CD4-positive, alpha-beta T cell (primary cell): ENCODE measurements around the gene KIAA1755. TPM values are rescaled to one million over a fixed set of nuclear protein-coding genes. Genes with fewer than 3 reads are reported as not detected.

Experiments
- ATAC-seq: fragments of 200-7000 bp; cut with Tn5 transposase; one replicate; pipeline ENCODE4 v1.10.0; 2022; ENCODE audit warnings: mild to moderate bottlenecking; ENCODE audit not compliant: poor library complexity
- CTCF ChIA-PET: fragments of 350-600 bp; sonication (Branson Sonifier 250); formaldehyde crosslinking; loops from one replicate; lab custom pipeline; 2021; ENCODE audit warnings: antibody characterized with exemption, inconsistent platforms; lab: Charles Lee
- POLR2A ChIA-PET: fragments of 350-600 bp; sonication (Branson Sonifier 250); formaldehyde crosslinking; loops from one replicate; lab custom pipeline; 2021; ENCODE audit warnings: antibody characterized with exemption, inconsistent platforms; lab: Charles Lee
- DNase-seq, 14 experiments: peaks; one replicate each; pipeline ENCODE4 v3.0.0-alpha.2; 2013 to 2020; ENCODE audit warnings: mixed read lengths in 2 of 14
- H3K27ac ChIP-seq, 2 donors: one replicate each; pipeline versions ENCODE4 v1.5.1 to v1.7.0; 2013; ENCODE audit warnings: low read length in 2 of 2, low read depth in 1 of 2, mild to moderate bottlenecking in 1 of 2
- H3K27me3 ChIP-seq, 2 experiments: 1 replicate in 1 of 2; 2 replicates in 1 of 2; pipeline versions ENCODE4 v1.6.1 to v1.7.0; 2013; ENCODE audit warnings: low read length in 2 of 2, control low read depth in 1 of 2, mild to moderate bottlenecking in 1 of 2, moderate library complexity in 1 of 2; ENCODE audit not compliant: insufficient read depth in 2 of 2, control insufficient read depth in 1 of 2
- H3K36me3 ChIP-seq: one replicate; pipeline ENCODE4 v1.6.1; 2013; ENCODE audit warnings: low read length, control low read depth; ENCODE audit not compliant: insufficient read depth
- H3K4me1 ChIP-seq: one replicate; pipeline ENCODE4 v1.6.1; 2013; ENCODE audit warnings: low read length, control low read depth; ENCODE audit not compliant: insufficient read depth
- H3K4me3 ChIP-seq: one replicate; pipeline ENCODE4 v1.5.1; 2013; ENCODE audit warnings: mild to moderate bottlenecking, low read length, moderate library complexity
- H3K9me3 ChIP-seq, 2 experiments: 1 replicate in 1 of 2; 2 replicates in 1 of 2; pipeline versions ENCODE4 v1.6.1 to v1.7.0; 2013; ENCODE audit warnings: low read length in 2 of 2, mild to moderate bottlenecking in 2 of 2, control low read depth in 1 of 2, moderate library complexity in 1 of 2; ENCODE audit not compliant: control insufficient read depth in 1 of 2, insufficient read depth in 1 of 2
- H3K27ac Mint-ChIP-seq: one replicate; pipeline ENCODE4 v1.8.0; 2020; ENCODE audit warnings: mixed read lengths
- H3K27me3 Mint-ChIP-seq: one replicate; pipeline ENCODE4 v1.8.0; 2021; ENCODE audit warnings: mixed read lengths
- H3K36me3 Mint-ChIP-seq: one replicate; pipeline ENCODE4 v1.8.0; 2021; ENCODE audit warnings: low read depth, mixed read lengths
- H3K4me1 Mint-ChIP-seq: one replicate; pipeline ENCODE4 v1.8.0; 2021; ENCODE audit warnings: low read depth, mixed read lengths
- H3K4me3 Mint-ChIP-seq: one replicate; pipeline ENCODE4 v1.8.0; 2020; ENCODE audit warnings: mild to moderate bottlenecking, mixed read lengths
- H3K9me3 Mint-ChIP-seq: one replicate; pipeline ENCODE4 v1.8.0; 2020; ENCODE audit warnings: mixed read lengths
- CTCF ChIP-seq: fragments of 200-600 bp; IDR thresholded peaks from one replicate; pipeline ENCODE4 v1.8.0; 2022; ENCODE audit warnings: antibody characterized with exemption, mild to moderate bottlenecking
- intact Hi-C, 2 experiments: fragments of 100-400 bp; cut with DNase I in 1 of 2; cut with micrococcal nuclease in 1 of 2; formaldehyde crosslinking; loops; one replicate each; pipeline versions ENCODE4 v1.15.1 to v1.9.0; 2023 to 2025; cut with DNase I, micrococcal nuclease
- total RNA-seq, 174 experiments: library from RNA in 2 of 174; stranded (reverse) in 2 of 174; gene quantifications; one replicate each; pipeline ENCODE4 v1.2.3 and lab custom pipeline; 2021 to 2026

KIAA1755 gene
- total RNA-seq, 2 experiments from 2014 or later = not detected

GRCh38 chr20:38197619-38198018 is 62.9 kb downstream of the KIAA1755 start:
- H3K4me1 Mint-ChIP-seq = no peaks in the 10 kb centered on the region
- ChIA-PET POLR2A (no interaction called here), CTCF (no interaction called here)
- no peak overlapping the region for H3K27ac Mint-ChIP-seq
- no peaks in the 10 kb centered on the region for H3K36me3 Mint-ChIP-seq
- Histone ChIP-seq H3K27ac (no peak overlapping the region), H3K27me3 (peaks cover 0 to 7% of the 10 kb centered on the region in 2 experiments), H3K4me3 (no peak overlapping the region), H3K36me3 (no peaks in the 10 kb centered on the region), H3K9me3 (no peaks in the 10 kb centered on the region), H3K4me1 (no peaks in the 10 kb centered on the region)
- TF ChIP-seq CTCF = no peak
- ATAC-seq (no peak), DNase-seq (no peak)
- H3K4me3 Mint-ChIP-seq = no peak overlapping the region
- intact Hi-C loops = no loop called here
- H3K9me3 Mint-ChIP-seq = no peaks in the 10 kb centered on the region
- H3K27me3 Mint-ChIP-seq = peaks cover 26% of the 10 kb centered on the region

GRCh38 chr20:38197217-38197616 is 63.3 kb downstream of the KIAA1755 start:
- POLR2A ChIA-PET = no interaction called here
- ATAC-seq (no peak), DNase-seq (no peak)
- H3K9me3 ChIP-seq = no peaks in the 10 kb centered on the region
- Mint-ChIP-seq H3K27me3 (peaks cover 25% of the 10 kb centered on the region), H3K4me1 (no peaks in the 10 kb centered on the region), H3K9me3 (no peaks in the 10 kb centered on the region), H3K36me3 (no peaks in the 10 kb centered on the region), H3K4me3 (no peak overlapping the region), H3K27ac (no peak overlapping the region)
- CTCF ChIA-PET = no interaction called here
- intact Hi-C loops = no loop called here
- no peaks in the 10 kb centered on the region for H3K36me3 ChIP-seq
- no peak overlapping the region for H3K4me3 ChIP-seq
- no peaks in the 10 kb centered on the region for H3K4me1 ChIP-seq
- H3K27me3 ChIP-seq = peaks cover 0 to 7% of the 10 kb centered on the region in 2 experiments
- H3K27ac ChIP-seq = no peak overlapping the region
- no peak for TF ChIP-seq CTCF

GRCh38 chr20:38196592-38196991 is 63.9 kb downstream of the KIAA1755 start:
- Histone ChIP-seq H3K36me3 (no peaks in the 10 kb centered on the region), H3K27me3 (peaks cover 0 to 7% of the 10 kb centered on the region in 2 experiments), H3K27ac (no peak overlapping the region), H3K4me3 (no peak overlapping the region), H3K4me1 (no peaks in the 10 kb centered on the region), H3K9me3 (no peaks in the 10 kb centered on the region)
- Mint-ChIP-seq H3K27me3 (peaks cover 19% of the 10 kb centered on the region), H3K4me3 (no peak overlapping the region), H3K36me3 (no peaks in the 10 kb centered on the region), H3K4me1 (no peaks in the 10 kb centered on the region), H3K27ac (no peak overlapping the region), H3K9me3 (no peaks in the 10 kb centered on the region)
- no peak for ATAC-seq
- intact Hi-C loops = no loop called here
- DNase-seq = peak in 3 of 14 experiments; percentile 10 to 62 (median 54)
- TF ChIP-seq CTCF = no peak
- POLR2A ChIA-PET = no interaction called here
- CTCF ChIA-PET = no interaction called here
